NCI-H2029 treated with DMSO at 0.1 percent for 48 hours (cell line): ENCODE data around the gene MIOX.
"Not testable (repeated sequence)": the region's sequence is repeated elsewhere in the genome, so short reads cannot be mapped to it uniquely, and the experiment has no call there.

Source experiments
- DNase-seq: peaks from one replicate; lab custom pipeline; 2025; lab: John Stamatoyannopoulos, UW

The MIOX gene

DNA sequence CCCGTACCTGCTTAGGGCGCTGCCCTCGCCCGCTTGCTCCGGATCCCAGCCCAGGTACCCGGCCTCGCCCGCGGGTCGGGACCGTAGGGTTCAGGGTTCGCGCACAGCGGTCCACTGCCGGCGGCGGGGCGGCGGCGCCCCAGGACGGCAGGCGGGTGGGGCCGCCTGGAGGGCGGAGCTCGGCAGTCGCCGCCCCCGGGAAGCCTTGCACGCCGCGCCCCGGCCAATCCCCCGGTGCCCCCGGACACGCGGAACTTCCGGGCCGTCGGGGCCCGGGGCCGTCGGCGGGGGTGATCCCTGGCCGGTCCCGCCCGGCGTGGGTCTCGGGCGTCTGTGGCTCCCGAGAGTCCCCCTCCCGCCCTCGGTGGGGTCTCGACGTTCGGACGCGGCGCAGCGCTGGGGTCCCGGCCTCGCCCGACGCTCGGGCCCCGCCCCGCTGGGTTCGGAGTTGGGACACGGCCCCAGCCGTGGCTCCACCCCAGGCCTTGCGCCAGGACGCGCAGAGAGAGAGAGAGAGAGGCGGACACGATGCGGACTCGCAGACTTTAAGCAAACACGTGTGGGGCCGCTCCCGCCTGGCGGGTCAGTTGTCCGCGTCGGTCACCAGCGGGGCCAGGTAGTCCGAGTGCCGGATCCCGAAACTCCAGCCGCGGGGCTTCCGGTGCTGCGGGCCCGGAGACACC, 43.4 kb downstream of the MIOX start, which contains the start of gene TYMP:
Gene TYMP, minus strand, starts transcription at position 116 of the 683 bp plus-strand sequence. CDS start 303 bp downstream, outside the sequence.
- DNase-seq, result no peak

DNA sequence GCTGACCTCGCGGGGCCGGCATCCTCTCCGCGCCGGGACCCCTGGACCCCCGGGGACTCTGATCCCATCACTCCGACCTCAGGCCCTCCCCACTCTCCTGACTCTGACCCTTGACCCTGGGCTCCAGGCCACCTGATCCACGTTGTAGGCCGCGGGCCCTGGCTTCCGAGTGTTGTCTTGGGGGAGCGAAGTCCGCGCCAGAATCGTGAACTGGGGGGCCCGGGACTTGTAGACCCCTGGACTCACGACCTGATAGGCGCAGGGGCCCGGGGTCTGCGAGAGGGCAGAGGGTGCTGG, 43.9 kb downstream of the MIOX start:
- no peak for DNase-seq

DNA sequence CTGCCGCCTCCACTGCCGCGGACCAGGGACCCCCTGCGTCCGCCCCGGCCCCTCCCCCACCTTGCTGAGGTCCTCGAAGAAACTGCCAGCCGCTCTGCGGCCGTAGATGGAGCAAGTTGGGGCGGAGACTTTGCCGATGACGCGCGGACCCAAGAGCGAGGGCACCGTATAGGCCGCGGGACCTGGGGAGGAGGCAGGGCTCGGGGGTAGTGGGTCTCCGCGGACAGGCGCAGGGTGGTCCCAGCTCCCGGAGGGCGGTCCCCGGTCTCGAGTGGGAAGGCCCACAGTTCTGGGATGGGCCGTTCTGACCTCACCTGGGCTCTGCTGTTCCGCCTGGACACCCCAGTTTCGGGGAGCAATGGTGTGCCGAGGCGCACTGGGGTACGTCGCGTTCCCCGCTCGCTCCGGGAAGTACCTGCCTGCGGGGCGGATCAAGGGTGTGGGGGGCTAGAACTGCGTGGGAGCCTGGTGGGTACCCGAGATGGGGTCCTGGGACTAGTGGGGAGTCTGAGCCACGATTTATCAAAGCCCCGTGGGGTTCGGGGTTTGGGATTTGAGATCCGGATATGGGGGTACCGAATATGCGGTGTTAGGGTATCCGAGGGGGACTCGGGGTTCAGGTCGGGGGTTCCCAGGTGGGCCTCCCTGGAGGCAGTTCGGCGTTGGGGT, 44.4 kb downstream of the MIOX start:
- DNase-seq, result no peak

- DNase-seq, result no peak
Measured at GRCh38 chr22:50531546-50531961, 44.9 kb downstream of the MIOX start.

GRCh38 chr22:50531962-50532674, 45.5 kb downstream of the MIOX start:
- no peak for DNase-seq

DNA sequence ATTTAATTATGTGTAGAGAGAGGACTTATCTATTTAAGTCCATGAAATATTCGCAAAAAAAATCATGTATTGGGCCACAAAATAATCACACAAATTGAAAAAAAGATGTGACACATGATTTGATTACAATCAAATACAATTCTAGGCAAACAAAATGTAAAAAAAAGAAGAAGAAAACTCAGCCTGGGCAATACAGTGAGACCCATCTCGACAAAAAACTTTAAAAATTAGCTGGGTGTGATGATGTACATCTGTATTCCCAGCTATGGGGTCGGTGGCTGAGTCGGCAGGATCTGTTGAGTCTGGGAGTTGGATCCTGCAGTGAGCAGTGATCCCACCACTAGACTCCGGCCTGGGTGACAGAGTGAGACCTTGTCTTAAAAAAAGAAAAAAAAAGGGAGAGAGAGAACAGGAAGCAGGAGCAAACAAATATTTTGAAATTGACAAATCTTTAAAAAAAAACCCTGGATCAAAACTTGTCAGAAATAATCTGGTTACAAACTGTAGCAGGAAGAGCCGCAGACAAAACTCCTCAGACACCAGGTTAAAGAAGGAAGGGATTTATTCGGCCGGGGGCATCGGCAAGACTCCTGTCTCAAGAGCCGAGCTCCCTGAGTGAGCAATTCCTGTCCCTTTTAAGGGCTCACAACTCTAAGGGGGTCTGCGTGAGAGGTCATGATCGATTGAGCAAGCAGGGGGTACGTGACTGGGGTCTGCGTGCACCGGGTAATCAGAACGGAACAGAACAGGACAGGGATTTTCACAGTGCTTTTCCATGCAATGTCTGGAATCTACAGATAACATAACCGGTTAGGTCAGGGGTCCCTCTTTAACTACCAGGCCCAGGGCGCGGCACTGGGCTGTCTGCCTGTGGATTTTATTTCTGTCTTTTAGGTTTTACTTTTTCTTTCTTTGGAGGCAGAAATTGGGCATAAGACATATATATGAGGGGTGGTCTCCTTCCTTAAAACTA, 46.5 kb downstream of the MIOX start:
- DNase-seq, result no peak

GRCh38 chr22:50533856-50534711, 47.4 kb downstream of the MIOX start:
- DNase-seq, result not testable (repeated sequence)

GRCh38 chr22:50535113-50535512, 48.5 kb downstream of the MIOX start:
- no peak for DNase-seq

DNA sequence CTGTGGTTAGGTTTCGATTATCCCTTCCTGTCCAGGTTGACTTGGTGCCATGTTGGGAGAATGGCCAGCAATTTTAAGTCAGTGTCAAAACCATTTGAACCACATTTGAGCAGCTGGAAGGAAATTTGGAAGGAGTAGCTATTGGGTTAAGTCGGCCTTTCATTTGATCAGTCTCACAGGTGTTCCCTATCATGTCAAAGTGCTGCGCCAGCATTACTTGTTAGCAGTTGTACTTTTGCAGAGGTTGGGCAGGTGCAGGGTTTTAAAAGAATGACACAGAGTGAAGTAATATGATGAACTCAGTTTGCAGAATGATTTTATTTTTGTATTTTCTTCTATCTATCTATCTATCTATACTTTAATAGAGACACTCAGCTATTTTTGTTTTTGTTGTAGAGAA, 49.6 kb downstream of the MIOX start:
- DNase-seq, result no peak

- DNase-seq, result no peak
Measured at GRCh38 chr22:50537765-50538164, 51.1 kb downstream of the MIOX start.
